GM12891 (cell line): ENCODE results near the gene TDP2.
"Not testable (repeated sequence)": the region's sequence is repeated elsewhere in the genome, so short reads cannot be mapped to it uniquely, and the experiment has no call there.

Experiments
- PAX5 ChIP-seq: IDR thresholded peaks from 2 replicates; pipeline ENCODE4 v1.6.1; 2011; ENCODE audit warnings: low read length, moderate library complexity, mild to moderate bottlenecking; ENCODE audit not compliant: insufficient read depth, severe bottlenecking
- POLR2A ChIP-seq: IDR thresholded peaks from 2 replicates; pipeline ENCODE4 v1.6.1; 2011; ENCODE audit warnings: low read depth, low read length, control low read depth
- POLR2AphosphoS5 ChIP-seq: IDR thresholded peaks from 2 replicates; pipeline ENCODE4 v1.6.1; 2011; ENCODE audit warnings: low read depth, low read length, control low read depth
- SPI1 ChIP-seq: IDR thresholded peaks from 2 replicates; pipeline ENCODE4 v1.6.1; 2011; ENCODE audit warnings: low read depth, low read length, control low read depth
- TAF1 ChIP-seq: IDR thresholded peaks from 2 replicates; pipeline ENCODE4 v1.6.1; 2011; ENCODE audit warnings: low read depth, low read length, control low read depth

GRCh38 chr6:24695635-24696034 is 28.9 kb upstream of the TDP2 start:
- not testable (repeated sequence) for TF ChIP-seq POLR2A, POLR2AphosphoS5, TAF1, SPI1, PAX5
